GM12873 (cell line): Measurements from ENCODE around the gene XRN2.

Source experiments
- CTCF ChIP-seq: IDR thresholded peaks from 2 replicates; pipeline ENCODE4 v1.5.1; 2012; ENCODE audit warnings: low read depth, mild to moderate bottlenecking, moderate library complexity, low read length, control low read depth; ENCODE audit not compliant: insufficient read depth; ENCODE audit errors: missing control alignments

Gene XRN2

GRCh38 chr20:21322921-21323331 is 19.8 kb downstream of the XRN2 start:
- no peak for TF ChIP-seq CTCF

GRCh38 chr20:21323640-21324039 is 20.5 kb downstream of the XRN2 start:
- no peak for TF ChIP-seq CTCF

GRCh38 chr20:21324126-21324525 is 21.0 kb downstream of the XRN2 start:
- TF ChIP-seq CTCF, result no peak

- TF ChIP-seq CTCF, result no peak
These were observed 22.2 kb downstream of the XRN2 start for GRCh38 chr20:21325296-21325695.

GRCh38 chr20:21326700-21327099 is 23.6 kb downstream of the XRN2 start:
- no peak for TF ChIP-seq CTCF

GRCh38 chr20:21336455-21337151 is 33.5 kb downstream of the XRN2 start:
- no peak for TF ChIP-seq CTCF

- TF ChIP-seq CTCF, result no peak
These were observed 35.2 kb downstream of the XRN2 start for GRCh38 chr20:21338291-21338690.
